GM21737 (cell line): ENCODE results near the gene PARP4.
"Not testable (repeated sequence)": the region's sequence is repeated elsewhere in the genome, so short reads cannot be mapped to it uniquely, and the experiment has no call there.

ENCODE experiments used
- ATAC-seq: cut with Tn5 transposase; IDR thresholded peaks from one replicate; pipeline ENCODE4 v1.9.1; 2021; ENCODE audit warnings: mild to moderate bottlenecking, moderate library complexity; ENCODE audit not compliant: unreplicated experiment

Gene PARP4

GRCh38 chr13:24454056-24454455, 58.5 kb downstream of the PARP4 start:
- no peak for ATAC-seq

- ATAC-seq: no peak
Observed at GRCh38 chr13:24452044-24452443, 60.5 kb downstream of the PARP4 start.

GRCh38 chr13:24450530-24450929, 62.0 kb downstream of the PARP4 start:
- no peak for ATAC-seq

DNA sequence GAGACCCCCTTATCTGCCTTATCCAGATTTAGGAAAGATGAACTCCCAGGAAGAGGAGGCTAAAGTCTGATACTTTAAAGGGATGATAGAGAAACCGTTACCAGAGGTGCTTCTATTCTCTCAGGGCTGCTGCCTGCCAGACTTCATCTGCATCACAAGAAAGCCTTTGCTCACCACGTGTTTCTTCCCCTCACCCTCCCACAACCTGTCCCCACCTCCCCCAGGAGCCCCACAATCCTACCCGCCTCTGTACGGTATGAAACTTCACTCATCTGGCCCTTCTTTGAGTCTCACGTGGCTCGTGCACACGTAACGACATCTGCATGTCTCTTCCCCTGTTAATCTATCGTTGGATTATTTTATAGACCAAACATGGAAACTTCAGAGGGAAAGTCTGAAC, 67.7 kb downstream of the PARP4 start:
- not testable (repeated sequence) for ATAC-seq

DNA sequence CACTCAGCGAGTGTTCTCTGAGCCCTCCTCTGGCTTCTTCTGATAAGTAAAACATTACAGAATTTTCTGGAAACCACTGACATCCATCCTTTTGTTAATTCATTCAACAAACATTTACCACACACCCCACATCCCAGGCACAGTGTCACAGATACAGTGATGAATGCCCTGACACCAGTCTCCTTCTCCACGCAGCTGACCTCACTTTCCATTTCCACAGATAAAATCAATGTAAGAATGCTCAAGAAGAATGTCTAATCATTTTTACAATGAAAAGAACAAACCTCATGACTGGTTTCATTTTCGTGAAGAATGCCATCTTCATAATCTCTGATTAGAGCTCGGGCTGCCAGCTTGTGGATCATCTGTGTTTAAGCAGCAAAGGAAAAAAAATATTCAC, 69.2 kb downstream of the PARP4 start:
- no peak for ATAC-seq

DNA sequence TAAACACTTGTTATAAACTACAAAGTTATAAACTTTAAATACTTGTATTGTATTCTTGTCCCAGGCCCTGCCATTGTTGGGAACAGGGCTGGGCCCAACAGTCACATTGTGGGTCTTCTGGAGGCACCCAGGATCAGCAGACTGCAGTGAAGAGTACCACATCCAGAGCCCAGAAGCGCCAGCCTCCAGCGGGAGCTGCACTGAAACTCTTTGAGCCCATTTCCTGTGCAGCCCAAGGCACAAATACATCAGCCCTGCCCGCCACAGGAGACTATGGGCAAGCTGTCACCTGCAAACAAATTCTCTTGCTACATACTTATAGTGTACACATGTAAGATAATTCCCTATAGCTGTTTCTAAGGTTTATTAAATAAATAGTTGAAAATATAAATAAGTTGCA, 86.5 kb downstream of the PARP4 start:
- not testable (repeated sequence) for ATAC-seq

GRCh38 chr13:24419668-24420067, 92.9 kb downstream of the PARP4 start:
- ATAC-seq: not testable (repeated sequence)

DNA sequence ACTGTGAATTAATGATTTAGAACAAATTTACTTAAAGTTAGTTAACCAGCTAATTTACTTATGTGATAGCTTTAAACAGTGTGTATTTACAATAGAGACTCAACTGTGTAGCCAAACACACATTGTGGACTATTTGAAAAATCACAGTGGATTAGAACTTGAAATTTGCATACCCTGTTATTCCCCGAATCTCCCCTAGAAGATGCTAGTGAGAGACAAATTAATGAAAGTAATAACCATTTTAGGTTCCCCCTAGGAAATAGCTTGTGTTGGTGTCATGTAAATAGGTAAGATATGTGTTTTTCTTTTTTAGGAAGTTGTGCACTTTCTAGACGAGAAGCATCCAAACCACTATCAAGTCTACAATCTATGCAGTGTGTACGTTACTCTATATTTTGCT, 104.7 kb downstream of the PARP4 start:
- ATAC-seq: no peak

- ATAC-seq: no peak
Observed at GRCh38 chr13:24406524-24406923, 106.1 kb downstream of the PARP4 start.

DNA sequence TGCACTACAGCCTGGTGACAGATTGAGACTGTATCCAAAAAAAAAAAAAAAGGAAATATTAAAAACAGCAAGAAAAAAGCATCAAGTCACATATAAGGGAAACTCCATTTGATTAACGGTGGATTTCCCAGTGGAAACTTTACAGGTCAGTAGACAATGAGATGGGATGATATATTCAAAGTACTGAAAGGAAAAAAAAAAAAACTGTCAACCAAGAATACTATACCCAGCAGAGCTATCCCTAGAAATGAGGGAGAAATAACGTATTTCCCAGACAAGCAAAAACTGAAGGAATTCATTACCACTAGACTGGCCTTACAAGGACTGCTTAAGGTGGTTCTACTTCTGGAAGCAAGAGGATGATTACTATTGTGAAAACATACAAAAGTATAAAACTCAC, 115.8 kb downstream of the PARP4 start:
- ATAC-seq: no peak

DNA sequence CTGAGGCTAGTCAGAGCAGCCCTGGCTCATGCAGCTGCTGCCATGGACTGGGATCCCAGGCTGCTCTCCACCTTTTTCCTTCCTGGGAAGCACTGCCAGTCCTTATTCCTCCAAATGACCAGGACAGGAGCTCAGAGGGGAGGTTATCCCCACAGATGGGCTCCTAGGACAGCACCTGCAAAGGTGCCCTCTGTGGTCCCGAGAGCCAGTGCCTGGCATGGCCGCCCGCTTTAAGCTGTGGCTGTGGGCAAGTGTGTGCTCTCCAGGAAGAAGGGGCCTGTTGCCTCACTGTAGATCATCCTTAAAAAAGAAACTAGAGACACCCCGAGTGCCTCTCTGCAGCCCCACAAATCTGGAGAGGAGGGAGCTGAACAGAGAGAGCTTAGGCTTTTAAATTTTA, 119.6 kb downstream of the PARP4 start:
- no peak for ATAC-seq

DNA sequence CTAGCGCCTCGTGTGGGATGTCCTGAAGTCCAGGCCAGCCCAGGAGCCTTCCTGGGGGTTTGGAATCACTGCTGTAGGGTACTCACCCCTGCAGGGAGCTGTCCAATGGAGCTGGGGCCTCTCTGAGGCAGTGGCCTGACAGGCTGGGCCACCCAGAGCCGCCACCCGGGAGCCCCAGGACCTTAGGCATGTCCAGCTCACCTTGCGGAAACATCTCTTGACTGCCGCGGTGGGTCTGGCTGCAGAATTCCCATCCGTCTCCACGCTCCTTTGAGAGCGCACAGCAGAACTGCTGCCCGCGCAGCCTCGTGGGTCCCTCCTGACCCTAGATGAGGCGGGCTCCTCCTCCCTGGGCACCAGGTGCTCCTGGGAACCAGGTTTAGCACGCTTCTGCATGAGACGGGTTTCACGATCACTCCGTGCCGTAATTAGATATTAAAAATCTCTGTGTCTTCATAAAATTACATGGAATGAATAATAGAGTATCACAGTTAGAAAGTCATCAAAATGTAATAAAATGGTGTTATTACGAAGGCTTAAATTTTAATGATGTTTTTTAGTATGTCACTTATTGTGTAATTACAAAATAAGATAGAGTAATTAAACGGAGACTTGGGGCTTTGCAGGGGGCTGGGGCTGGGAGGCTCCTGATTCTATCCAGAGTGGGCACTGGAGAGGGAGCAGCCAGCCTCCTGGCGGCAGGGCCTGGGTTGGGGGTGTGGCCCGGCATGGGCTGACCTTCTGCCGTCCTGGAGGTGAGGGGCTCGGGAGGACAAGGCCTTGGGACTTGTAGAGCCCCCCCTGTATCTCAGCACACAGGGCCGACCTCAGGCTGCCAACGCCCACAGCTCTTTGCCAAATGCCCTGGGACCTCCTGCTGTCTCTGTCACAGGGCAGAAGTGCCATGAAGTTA, 120.6 kb downstream of the PARP4 start:
- not testable (repeated sequence) for ATAC-seq

DNA sequence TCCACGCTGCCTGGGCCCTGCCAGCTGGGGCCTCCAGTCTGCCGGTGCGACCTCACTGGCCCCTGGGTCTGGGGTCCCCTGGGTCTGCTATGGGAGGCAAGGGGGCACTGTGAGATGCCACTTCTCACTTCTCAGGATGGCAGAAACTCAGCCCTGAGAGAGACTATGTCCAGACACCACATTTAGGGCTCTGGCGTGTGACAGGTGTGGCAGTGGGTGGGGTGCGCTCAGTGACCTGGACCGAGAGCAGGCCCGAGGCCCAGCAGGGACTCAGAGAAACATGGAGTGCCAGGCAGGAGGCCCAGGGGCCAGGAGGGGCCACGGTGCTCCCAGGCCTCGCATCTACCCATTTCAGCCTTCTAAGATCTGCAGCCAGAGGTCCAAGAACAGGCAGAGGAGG, 121.8 kb downstream of the PARP4 start:
- not testable (repeated sequence) for ATAC-seq

- no peak for ATAC-seq
Observed at GRCh38 chr13:24389506-24389905, 123.1 kb downstream of the PARP4 start.

GRCh38 chr13:24388743-24389142, 123.8 kb downstream of the PARP4 start:
- ATAC-seq: not testable (repeated sequence)

- ATAC-seq: no peak
Observed at GRCh38 chr13:24386816-24387708, 125.5 kb downstream of the PARP4 start.

DNA sequence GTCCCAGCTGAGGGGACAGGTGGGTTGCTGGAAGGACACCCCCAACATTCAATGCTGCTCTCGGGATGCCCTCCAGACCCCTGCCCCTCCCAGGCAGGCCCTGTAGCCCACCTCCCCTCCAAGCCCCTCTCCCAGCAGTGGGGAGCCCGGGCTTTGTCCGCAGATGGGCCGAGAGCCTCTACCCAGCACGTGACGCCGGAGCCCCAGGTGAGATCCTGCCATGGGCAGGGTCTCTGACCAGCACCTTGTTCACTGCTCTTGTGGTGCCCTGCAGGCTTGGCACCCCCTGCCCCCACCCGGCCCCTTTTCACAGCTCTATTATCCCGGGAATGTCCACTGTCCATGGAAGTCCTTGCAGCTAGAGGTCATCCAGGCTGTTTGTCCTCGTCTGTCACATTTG, 126.7 kb downstream of the PARP4 start:
- no peak for ATAC-seq

DNA sequence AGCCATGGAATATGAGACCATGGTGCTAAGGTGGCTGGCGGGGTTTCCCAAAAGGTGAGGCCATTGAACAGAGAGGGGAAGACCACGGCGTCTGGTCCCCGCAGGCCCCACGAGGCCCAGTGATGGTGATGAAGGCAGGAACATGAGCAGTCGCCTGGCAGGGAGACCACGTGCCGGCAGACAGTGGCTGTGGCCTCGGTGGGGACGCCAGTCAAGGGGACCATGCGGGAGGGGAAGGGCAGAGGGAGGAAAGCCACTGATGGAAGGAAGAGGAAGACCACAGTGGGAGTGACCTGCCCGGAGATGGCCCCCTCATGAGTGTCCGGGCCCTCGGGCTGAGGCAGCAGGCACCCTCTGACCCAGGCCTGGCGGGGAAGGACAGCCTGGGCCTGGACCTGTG, 127.6 kb downstream of the PARP4 start:
- ATAC-seq: not testable (repeated sequence)

DNA sequence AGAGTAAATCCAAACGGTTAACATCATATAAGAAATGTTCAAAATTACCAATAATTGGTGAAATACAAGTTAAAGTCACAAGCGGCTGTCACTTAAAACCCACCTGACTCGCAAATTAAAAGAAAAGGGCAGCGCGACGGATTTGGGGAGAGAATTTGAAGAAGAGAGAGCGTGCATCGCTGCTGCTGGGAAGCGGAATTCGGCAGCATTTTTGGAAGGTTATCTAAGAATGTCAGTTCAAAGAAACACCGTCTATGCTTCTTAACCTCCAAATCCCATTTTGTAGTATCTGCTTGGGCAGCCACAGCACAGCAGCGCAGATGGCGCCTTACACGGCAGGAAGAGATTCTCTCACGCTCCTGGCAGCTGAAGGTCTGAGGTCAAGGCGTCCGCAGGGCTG, 128.5 kb downstream of the PARP4 start:
- not testable (repeated sequence) for ATAC-seq

GRCh38 chr13:24381541-24382265, 130.9 kb downstream of the PARP4 start:
- ATAC-seq: no peak

GRCh38 chr13:24380881-24381280, 131.7 kb downstream of the PARP4 start:
- ATAC-seq: not testable (repeated sequence)
